ENCODE measurements around the gene TACC2. TPM values are rescaled to one million over a fixed set of nuclear protein-coding genes. Genes with fewer than 3 reads are reported as not detected.

The TACC2 gene
- total RNA-seq, 1 experiment from 2014 or later: 7.3 TPM

GRCh38 chr10:122219340-122219739 lies 230.4 kb downstream of the TACC2 start:
- DNase-seq (ENCODE audit: low read depth): no peak

- no peak for DNase-seq (ENCODE audit: low read depth)
Measured at GRCh38 chr10:122220736-122221135, 231.8 kb downstream of the TACC2 start.

- peak; percentile 15 for DNase-seq (ENCODE audit: low read depth)
Measured at GRCh38 chr10:122221958-122222357, 233.0 kb downstream of the TACC2 start.

DNA sequence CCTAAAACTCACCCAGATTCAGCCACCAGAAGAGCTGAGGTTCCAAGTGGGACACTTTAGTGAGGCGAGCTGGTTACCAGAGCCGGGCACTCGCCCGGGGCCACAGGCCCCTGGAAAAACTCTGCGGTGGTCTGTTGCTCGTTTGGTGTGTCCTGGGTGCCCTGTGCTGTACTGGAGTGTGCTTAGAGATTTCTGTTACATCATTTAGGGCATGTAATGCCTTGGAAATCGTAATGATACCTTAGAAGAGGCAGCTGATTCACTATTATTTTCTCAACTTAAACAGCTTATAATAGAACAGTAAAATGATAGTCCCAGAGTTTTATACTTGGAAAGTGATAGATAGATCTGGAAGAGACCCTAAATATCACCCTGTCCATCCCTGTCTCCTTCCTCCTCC lies 233.7 kb downstream of the TACC2 start:
- DNase-seq (ENCODE audit: low read depth): no peak

GRCh38 chr10:122224159-122224558 lies 235.2 kb downstream of the TACC2 start:
- DNase-seq (ENCODE audit: low read depth): no peak

GRCh38 chr10:122225330-122225729 lies 236.4 kb downstream of the TACC2 start:
- no peak for DNase-seq (ENCODE audit: low read depth)

DNA sequence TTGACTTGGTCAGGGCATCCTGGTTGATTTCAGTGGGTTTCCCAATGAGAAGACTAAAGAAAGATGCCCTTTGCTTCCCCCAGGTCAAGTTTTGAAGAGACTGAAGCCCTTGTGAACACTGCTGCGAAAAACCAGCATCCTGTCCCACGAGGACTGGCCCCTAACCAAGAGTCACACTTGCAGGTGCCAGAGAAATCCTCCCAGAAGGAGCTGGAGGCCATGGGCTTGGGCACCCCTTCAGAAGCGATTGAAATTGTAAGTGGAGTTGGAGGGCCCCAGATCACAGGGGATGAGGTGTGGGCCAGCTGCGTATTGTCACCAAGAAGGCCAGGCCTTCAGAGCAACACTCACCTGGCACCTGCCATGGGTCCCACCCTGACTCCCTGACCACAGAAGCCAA lies 238.8 kb downstream of the TACC2 start:
- no peak for DNase-seq (ENCODE audit: low read depth)

DNA sequence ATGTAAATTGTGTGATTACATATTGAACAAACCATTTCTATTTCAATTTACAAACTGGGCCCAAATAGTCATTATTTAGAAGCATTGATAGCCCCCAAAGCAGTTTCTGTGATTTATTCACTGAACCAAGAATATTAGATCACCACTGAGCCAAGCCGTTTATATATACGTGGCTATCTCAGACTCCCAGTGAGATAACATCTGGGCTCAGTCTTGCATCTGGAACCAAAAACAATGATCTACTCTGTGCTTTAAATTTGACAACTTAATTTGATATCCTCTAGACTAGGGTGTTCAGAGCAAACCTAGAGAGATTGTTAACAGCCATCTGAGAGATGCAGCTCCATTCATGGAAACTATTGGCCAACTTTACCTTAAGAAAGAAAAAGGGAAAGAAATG lies 240.7 kb downstream of the TACC2 start:
- no peak for DNase-seq (ENCODE audit: low read depth)

- no peak for DNase-seq (ENCODE audit: low read depth)
Measured at GRCh38 chr10:122230222-122230621, 241.3 kb downstream of the TACC2 start.

DNA sequence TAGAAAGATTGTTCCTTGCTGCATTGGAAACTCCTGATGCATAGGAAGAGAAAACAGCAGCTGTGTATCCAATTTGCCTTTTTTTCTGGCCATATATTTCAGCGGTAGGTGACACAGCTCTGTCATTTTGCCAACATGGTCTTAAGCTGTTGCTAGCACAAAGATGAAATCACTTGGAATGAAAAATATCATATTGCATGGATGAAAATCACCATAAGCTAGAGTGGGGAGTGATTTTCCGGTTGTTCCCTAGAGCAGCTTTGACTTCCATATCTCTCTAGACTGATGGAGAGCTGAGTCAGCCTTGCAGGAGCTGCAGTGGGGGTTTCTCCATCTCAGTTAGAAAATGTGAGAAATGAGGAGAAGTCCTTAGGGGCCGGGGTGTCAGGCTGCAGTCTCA lies 243.8 kb downstream of the TACC2 start:
- DNase-seq (ENCODE audit: low read depth): no peak

- no peak for DNase-seq (ENCODE audit: low read depth)
Measured at GRCh38 chr10:122233857-122234348, 244.9 kb downstream of the TACC2 start.

DNA sequence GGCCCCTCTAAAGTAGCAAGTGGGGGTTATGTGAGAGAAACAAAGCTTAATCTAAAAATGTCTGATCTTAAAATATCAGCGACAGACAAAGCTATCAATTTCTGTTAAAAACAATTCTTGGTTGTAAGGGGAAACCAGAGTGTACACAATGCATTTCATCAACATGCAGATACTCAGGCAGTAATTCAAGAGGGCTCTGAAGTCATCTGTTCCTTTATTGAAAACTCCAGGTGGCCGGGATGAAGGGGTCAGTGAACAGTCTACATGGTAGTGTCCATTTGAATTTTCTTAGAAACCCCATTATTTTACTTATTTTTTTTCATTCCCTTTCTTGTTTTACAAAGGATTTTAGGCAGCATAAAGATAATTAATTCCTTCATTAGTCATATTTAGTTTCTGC lies 245.5 kb downstream of the TACC2 start:
- DNase-seq (ENCODE audit: low read depth): no peak

DNA sequence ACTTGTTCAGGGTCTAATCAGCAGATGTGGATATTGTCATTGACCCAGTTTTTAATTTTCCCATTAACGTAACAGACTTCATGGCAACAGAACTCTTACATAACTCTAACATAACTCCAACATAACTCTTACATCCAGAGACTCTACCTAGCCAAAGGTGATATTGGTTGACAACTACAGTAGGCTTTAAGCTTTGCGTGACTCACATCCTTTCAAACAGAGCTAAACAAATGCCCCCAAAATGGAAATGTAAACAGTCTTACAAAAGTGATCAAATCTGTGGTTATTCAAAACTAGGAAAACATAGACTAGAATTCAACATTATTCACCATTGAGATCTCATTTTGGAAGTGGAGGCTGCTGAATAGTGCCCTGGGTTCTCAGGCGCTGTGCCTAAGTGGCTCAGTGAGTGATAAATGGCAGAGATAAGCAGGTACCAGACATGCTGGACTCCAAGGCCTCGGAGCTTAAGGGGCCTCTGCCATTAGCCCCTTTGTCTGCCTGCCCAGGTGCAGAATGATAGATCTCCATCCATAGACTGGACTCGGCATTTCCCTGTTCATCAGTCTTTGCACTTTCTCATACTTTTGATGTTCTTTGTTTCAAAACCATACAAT lies 247.8 kb downstream of the TACC2 start:
- no peak for DNase-seq (ENCODE audit: low read depth)

- no peak for DNase-seq (ENCODE audit: low read depth)
Measured at GRCh38 chr10:122237331-122237990, 248.5 kb downstream of the TACC2 start.

DNA sequence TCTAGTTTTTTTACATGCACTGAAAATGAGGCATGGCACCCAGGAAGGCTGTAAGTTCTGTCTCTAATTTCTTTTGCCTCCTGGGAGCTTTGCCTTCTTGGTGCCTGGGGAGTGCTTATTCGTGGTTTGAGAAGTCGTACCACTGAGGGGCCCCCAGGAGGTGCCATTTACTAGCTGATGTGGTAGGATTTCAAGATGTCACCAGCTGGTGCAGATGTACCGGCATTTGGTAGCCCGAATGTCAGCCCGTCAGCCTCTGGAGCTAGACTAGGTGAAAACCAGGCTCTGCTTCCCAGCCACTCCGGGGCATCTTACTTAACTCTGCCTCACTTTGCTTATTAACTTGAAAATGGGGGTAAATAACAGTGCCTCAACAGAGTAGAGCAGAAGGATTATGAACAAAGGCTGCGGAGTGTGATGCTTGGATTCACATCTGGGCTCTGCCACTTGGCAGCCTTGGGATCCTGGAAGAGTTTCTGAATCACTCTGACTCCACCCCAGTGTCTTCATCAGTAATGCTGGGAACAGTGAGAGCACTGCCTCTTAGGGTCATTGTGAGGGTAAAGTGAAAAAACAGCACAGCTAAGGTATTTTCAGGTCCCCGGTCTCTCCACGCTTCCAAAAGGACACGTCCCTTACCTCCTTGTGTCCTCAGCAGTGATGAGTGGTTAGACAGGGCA lies 250.8 kb downstream of the TACC2 start:
- no peak for DNase-seq (ENCODE audit: low read depth)

- DNase-seq (ENCODE audit: low read depth): no peak
Measured at GRCh38 chr10:122240401-122240800, 251.4 kb downstream of the TACC2 start.

GRCh38 chr10:122241836-122242235 lies 252.9 kb downstream of the TACC2 start:
- DNase-seq (ENCODE audit: low read depth): no peak

GRCh38 chr10:122243550-122243949 lies 254.6 kb downstream of the TACC2 start:
- no peak for DNase-seq (ENCODE audit: low read depth)

DNA sequence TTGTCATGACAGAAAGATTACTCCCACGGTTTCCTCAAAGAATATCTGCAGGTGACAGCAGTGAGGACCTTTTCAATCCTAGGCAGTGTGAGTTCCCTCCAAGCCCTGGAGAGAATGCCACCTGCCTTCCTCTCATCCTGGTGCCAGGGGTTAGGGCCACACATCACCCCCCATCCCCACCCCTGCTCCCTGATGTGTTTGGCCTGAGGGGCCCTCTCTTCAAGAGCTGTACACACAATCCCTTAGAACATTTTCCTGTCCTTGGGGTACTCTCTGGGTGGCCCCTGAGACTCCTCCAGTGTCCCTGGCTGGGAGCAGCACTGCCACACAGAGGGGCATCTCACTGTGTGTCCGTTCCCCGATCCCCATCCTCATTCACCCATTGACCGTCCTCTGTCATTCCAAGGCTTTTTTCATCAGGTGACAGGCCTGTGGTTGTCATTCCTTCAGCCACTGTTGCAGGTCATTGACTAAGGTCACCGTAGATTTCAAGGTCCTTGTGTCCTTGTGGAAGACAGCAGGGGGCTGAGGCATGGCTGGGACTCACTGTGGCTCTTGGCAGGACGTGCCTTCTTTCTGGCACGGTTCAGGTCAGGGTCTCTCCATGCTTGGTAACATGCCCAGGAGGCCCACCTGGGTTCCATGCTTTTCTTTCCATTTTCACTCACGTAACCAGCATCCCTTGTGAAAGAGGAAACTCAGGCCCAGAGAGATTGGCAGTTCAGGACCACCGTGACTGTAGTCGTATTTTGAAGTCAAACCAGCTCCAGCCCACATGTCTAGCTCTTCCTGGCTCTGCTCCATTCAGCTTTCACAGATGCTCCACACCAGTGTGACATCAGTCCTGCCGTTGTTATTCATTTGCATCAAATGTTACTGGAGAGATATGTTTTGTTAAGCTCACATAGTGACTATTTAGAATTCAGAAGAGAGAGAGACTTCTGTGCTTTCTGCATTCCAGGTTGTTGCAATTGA lies 255.3 kb downstream of the TACC2 start:
- DNase-seq (ENCODE audit: low read depth): no peak

- DNase-seq (ENCODE audit: low read depth): no peak
Measured at GRCh38 chr10:122245136-122245535, 256.2 kb downstream of the TACC2 start.

GRCh38 chr10:122245897-122246296 lies 256.9 kb downstream of the TACC2 start:
- DNase-seq (ENCODE audit: low read depth): no peak
